K562 (cell line): Measurements from ENCODE around the gene DNM1.

ENCODE experiments used
- CHD2 ChIP-seq: IDR thresholded peaks from 2 replicates; pipeline ENCODE4 v1.6.1; 2011; ENCODE audit warnings: low read depth, low read length
- CTCF ChIP-seq, 3 experiments: IDR thresholded peaks in 2 of 3; conservative IDR thresholded peaks in 1 of 3; 2 replicates each; pipeline ENCODE4 v1.5.1; 2011 to 2012; ENCODE audit warnings: low read length in 3 of 3, mild to moderate bottlenecking in 3 of 3, control low read depth in 2 of 3, improper control_type of control experiment in 1 of 3, inconsistent platforms in 1 of 3, low read depth in 1 of 3, mixed read lengths in 1 of 3, moderate library complexity in 1 of 3; ENCODE audit not compliant: insufficient read depth in 2 of 3
- E2F1 ChIP-seq: sonication (generic); formaldehyde crosslinking; IDR thresholded peaks from 2 replicates; pipeline ENCODE4 v1.8.1; 2023; ENCODE audit warnings: mild to moderate bottlenecking, missing genetic modification reagents, moderate library complexity
- FOXA1 ChIP-seq: fragments of 450-650 bp; IDR thresholded peaks from 2 replicates; pipeline ENCODE4 v1.6.1; 2016; ENCODE audit warnings: mild to moderate bottlenecking, borderline replicate concordance
- GATAD2A ChIP-seq: fragments of 450-650 bp; IDR thresholded peaks from 2 replicates; pipeline ENCODE4 v1.6.1; 2017
- IRF1 ChIP-seq: sonication (generic); formaldehyde crosslinking; IDR thresholded peaks from 2 replicates; pipeline ENCODE4 v1.8.0; 2022; ENCODE audit warnings: missing genetic modification reagents, mild to moderate bottlenecking, borderline replicate concordance
- MTA3 ChIP-seq: fragments of 450-650 bp; formaldehyde crosslinking; IDR thresholded peaks from 2 replicates; pipeline ENCODE4 v1.6.1; 2017; ENCODE audit warnings: mild to moderate bottlenecking, borderline replicate concordance
- MYC ChIP-seq, 2 experiments: fragments of 250-450 bp in 1 of 2; sonication (Bioruptor Pico) in 1 of 2; IDR thresholded peaks; 2 replicates each; pipeline versions ENCODE4 v1.5.1 to v1.6.1; 2012 to 2021; ENCODE audit warnings: low read depth in 2 of 2, borderline replicate concordance in 1 of 2, improper control_type of control experiment in 1 of 2, low read length in 1 of 2, mild to moderate bottlenecking in 1 of 2, moderate library complexity in 1 of 2
- POLR2A ChIP-seq: fragments of 450-650 bp; conservative IDR thresholded peaks from 2 replicates; pipeline ENCODE4 v1.6.1; 2016
- SMC3 ChIP-seq: conservative IDR thresholded peaks from 2 replicates; pipeline ENCODE4 v1.6.1; 2011; ENCODE audit warnings: low read depth, low read length, improper control_type of control experiment; ENCODE audit not compliant: insufficient read depth
- SNIP1 ChIP-seq: fragments of 450-650 bp; IDR thresholded peaks from 2 replicates; pipeline ENCODE4 v1.7.1; 2017; ENCODE audit warnings: low read depth, mild to moderate bottlenecking
- SNRNP70 ChIP-seq: fragments of 200-400 bp; formaldehyde crosslinking; optimal IDR thresholded peaks from 2 replicates; pipeline ENCODE3; 2017; ENCODE audit warnings: low read depth, low read length
- STAG1 ChIP-seq: sonication (generic); formaldehyde crosslinking; IDR thresholded peaks from 2 replicates; pipeline ENCODE4 v1.5.0; 2020; ENCODE audit warnings: missing genetic modification reagents, borderline replicate concordance
- TEAD4 ChIP-seq, 2 experiments: sonication (generic) in 1 of 2; formaldehyde crosslinking in 1 of 2; IDR thresholded peaks; 2 replicates each; pipeline versions ENCODE4 v1.6.1 to v1.8.0; 2012 to 2022; ENCODE audit warnings: borderline replicate concordance in 1 of 2, inconsistent platforms in 1 of 2, low read length in 1 of 2, mild to moderate bottlenecking in 1 of 2, missing genetic modification reagents in 1 of 2

- TF ChIP-seq MTA3, result no peak
- TF ChIP-seq CTCF (IDR thresholded peaks at IDR 0.05 in 2 of 3, conservative IDR thresholded peaks at IDR 0.05 in 1 of 3; ENCODE audit: insufficient read depth in 2 of 3, low read depth in 1 of 3, low read length in 3 of 3), result no peak
- TF ChIP-seq GATAD2A, result no peak
- no peak for TF ChIP-seq FOXA1
- TF ChIP-seq MYC (IDR thresholded peaks at IDR 0.05; ENCODE audit: low read depth, low read length), result no peak
- TF ChIP-seq MYC (CRISPR knock-in tag; IDR thresholded peaks at IDR 0.05; ENCODE audit: borderline replicate concordance, low read depth), result no peak
- TF ChIP-seq STAG1 (CRISPR knock-in tag), result no peak
- no peak for TF ChIP-seq SMC3
- no peak for TF ChIP-seq SNIP1
- no peak for TF ChIP-seq CHD2
- TF ChIP-seq SNRNP70, result no peak
- no peak for TF ChIP-seq E2F1
- no peak for TF ChIP-seq TEAD4 (IDR thresholded peaks at IDR 0.05; ENCODE audit: low read length)
- no peak for TF ChIP-seq TEAD4 (CRISPR knock-in tag; IDR thresholded peaks at IDR 0.05; ENCODE audit: borderline replicate concordance)
- no peak for TF ChIP-seq POLR2A
- TF ChIP-seq IRF1 (CRISPR knock-in tag), result no peak
Observed at GRCh38 chr9:128292009-128292408, 88.8 kb downstream of the DNM1 start.
